Epithelial cell of esophagus (primary cell): ENCODE measurements around the gene FGF9.

ENCODE experiments used
- DNase-seq: peaks from one replicate; pipeline ENCODE4 v3.0.0; 2010; ENCODE audit warnings: low read depth
- H3K4me3 ChIP-seq: 2 replicates; pipeline ENCODE4 v1.5.1; 2011; ENCODE audit warnings: mild to moderate bottlenecking, low read length, control low read depth
- CTCF ChIP-seq: IDR thresholded peaks from 2 replicates; pipeline ENCODE4 v1.5.1; 2011; ENCODE audit warnings: low read depth, mild to moderate bottlenecking, low read length, control low read depth, inconsistent platforms; ENCODE audit not compliant: insufficient read depth; ENCODE audit errors: missing control alignments

Gene FGF9

GRCh38 chr13:21670883-21671619, at the start of gene FGF9:
TSS of gene FGF9 (plus strand) at chr13:21671073. CDS start at chr13:21671913, 840 bp downstream.
- TF ChIP-seq CTCF, result no peak
- peak within 1 kb of the TSS; percentile 61 for H3K4me3 ChIP-seq
- peak; percentile 93 for DNase-seq

- H3K4me3 ChIP-seq, result no peak overlapping the region
- peak; percentile 78 for TF ChIP-seq CTCF
- DNase-seq, result peak; percentile 69
Measured at GRCh38 chr13:21625366-21625765, 45.5 kb upstream of the FGF9 start.

GRCh38 chr13:21632196-21632595, 38.7 kb upstream of the FGF9 start:
- no peak for TF ChIP-seq CTCF
- H3K4me3 ChIP-seq, result no peak overlapping the region
- DNase-seq, result no peak

GRCh38 chr13:21636656-21637055, 34.2 kb upstream of the FGF9 start:
- no peak for DNase-seq
- H3K4me3 ChIP-seq, result no peak overlapping the region
- TF ChIP-seq CTCF, result no peak

GRCh38 chr13:21637296-21637695, 33.6 kb upstream of the FGF9 start:
- TF ChIP-seq CTCF, result no peak
- peak; percentile 99 for DNase-seq
- H3K4me3 ChIP-seq, result no peak overlapping the region

- TF ChIP-seq CTCF, result peak; percentile 73
- no peak overlapping the region for H3K4me3 ChIP-seq
- DNase-seq, result peak; percentile 86
Measured at GRCh38 chr13:21638319-21639282, 32.3 kb upstream of the FGF9 start.
